ENCODE data around the gene SLC37A4. TPM values are rescaled to one million over a fixed set of nuclear protein-coding genes. Genes with fewer than 3 reads are reported as not detected.
"Not testable (repeated sequence)": the region's sequence is repeated elsewhere in the genome, so short reads cannot be mapped to it uniquely, and the experiment has no call there.

Gene SLC37A4
- total RNA-seq, 1 donor from 2014 or later = 16.0 TPM

DNA sequence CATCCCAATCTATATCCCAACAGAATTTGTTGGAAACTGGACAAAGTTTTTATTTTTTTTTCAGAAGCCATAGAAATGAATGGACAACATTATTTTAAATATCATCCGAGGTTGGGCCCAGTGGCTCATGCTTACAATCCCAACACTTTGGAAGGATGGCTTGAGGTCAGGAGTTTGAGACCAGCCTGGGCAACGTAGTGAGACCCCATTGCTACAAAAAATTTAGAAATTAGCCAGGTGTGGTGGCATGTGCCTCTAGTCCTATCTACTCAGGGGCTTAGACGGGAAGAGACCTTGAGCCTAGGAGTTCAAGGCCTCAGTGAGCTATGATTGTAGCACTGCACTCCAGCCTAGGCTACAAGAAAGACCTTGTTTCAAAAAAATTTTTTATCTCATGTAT, 4.1 kb upstream of the SLC37A4 start:
- Histone ChIP-seq H3K27me3 (no peaks in the 10 kb centered on the region), H3K4me3 (no peak overlapping the region), H3K27ac (no peak overlapping the region), H3K36me3 (no peaks in the 10 kb centered on the region), H3K4me1 (peaks cover 7% of the 10 kb centered on the region), H3K9me3 (no peaks in the 10 kb centered on the region)
- DNase-seq (ENCODE audit: extremely low spot score in 2 of 2) = no peak
- intact Hi-C loops (cut with DNase I) = no loop called here
- TF ChIP-seq POLR2A (IDR thresholded peaks at IDR 0.05) (no peak), POLR2AphosphoS5 (IDR thresholded peaks at IDR 0.05; ENCODE audit: insufficient read depth in 1 of 2, low read depth in 1 of 2) (no peak)
- TF ChIP-seq, protein P1, sequence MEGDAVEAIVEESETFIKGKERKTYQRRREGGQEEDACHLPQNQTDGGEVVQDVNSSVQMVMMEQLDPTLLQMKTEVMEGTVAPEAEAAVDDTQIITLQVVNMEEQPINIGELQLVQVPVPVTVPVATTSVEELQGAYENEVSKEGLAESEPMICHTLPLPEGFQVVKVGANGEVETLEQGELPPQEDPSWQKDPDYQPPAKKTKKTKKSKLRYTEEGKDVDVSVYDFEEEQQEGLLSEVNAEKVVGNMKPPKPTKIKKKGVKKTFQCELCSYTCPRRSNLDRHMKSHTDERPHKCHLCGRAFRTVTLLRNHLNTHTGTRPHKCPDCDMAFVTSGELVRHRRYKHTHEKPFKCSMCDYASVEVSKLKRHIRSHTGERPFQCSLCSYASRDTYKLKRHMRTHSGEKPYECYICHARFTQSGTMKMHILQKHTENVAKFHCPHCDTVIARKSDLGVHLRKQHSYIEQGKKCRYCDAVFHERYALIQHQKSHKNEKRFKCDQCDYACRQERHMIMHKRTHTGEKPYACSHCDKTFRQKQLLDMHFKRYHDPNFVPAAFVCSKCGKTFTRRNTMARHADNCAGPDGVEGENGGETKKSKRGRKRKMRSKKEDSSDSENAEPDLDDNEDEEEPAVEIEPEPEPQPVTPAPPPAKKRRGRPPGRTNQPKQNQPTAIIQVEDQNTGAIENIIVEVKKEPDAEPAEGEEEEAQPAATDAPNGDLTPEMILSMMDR (IDR thresholded peaks at IDR 0.05) = no peak

- H3K9me3 ChIP-seq; H3K36me3 ChIP-seq; H3K27me3 ChIP-seq; intact Hi-C loops (cut with DNase I); H3K27ac ChIP-seq; DNase-seq (ENCODE audit: extremely low spot score in 2 of 2); H3K4me3 ChIP-seq: not testable (repeated sequence)
- H3K4me1 ChIP-seq = peaks cover 21% of the 10 kb centered on the region
Measured at GRCh38 chr11:119033421-119033820, 2.7 kb upstream of the SLC37A4 start.

GRCh38 chr11:119031912-119032280, 1.2 kb upstream of the SLC37A4 start:
- DNase-seq (ENCODE audit: extremely low spot score in 2 of 2) = no peak
- no peak overlapping the region for H3K27ac ChIP-seq
- TF ChIP-seq POLR2AphosphoS5 (IDR thresholded peaks at IDR 0.05; ENCODE audit: insufficient read depth in 1 of 2, low read depth in 1 of 2) (no peak), POLR2A (IDR thresholded peaks at IDR 0.05) (no peak)
- TF ChIP-seq, protein P1 (IDR thresholded peaks at IDR 0.05) = no peak
- peaks cover 0 to 7% of the 10 kb centered on the region in 2 donors for H3K36me3 ChIP-seq
- intact Hi-C loops (cut with DNase I) = no loop called here
- H3K4me1 ChIP-seq = peaks cover 25% of the 10 kb centered on the region
- no peak overlapping the region for H3K4me3 ChIP-seq
- no peaks in the 10 kb centered on the region for H3K9me3 ChIP-seq
- no peaks in the 10 kb centered on the region for H3K27me3 ChIP-seq

GRCh38 chr11:119030029-119030328, 698 bp downstream of the SLC37A4 start:
- DNase-seq (ENCODE audit: extremely low spot score in 2 of 2) = no peak
- Histone ChIP-seq H3K4me3 (peak overlapping the region; percentile 74 to 92), H3K9me3 (no peaks in the 10 kb centered on the region), H3K36me3 (peaks cover 0 to 14% of the 10 kb centered on the region in 2 donors), H3K27me3 (no peaks in the 10 kb centered on the region), H3K4me1 (peaks cover 25% of the 10 kb centered on the region), H3K27ac (peak overlapping the region; percentile 90)
- TF ChIP-seq, protein P1 (IDR thresholded peaks at IDR 0.05) = no peak
- TF ChIP-seq POLR2A (IDR thresholded peaks at IDR 0.05) (no peak), POLR2AphosphoS5 (IDR thresholded peaks at IDR 0.05; ENCODE audit: insufficient read depth in 1 of 2, low read depth in 1 of 2) (no peak)
- intact Hi-C loops (cut with DNase I) = no loop called here

DNA sequence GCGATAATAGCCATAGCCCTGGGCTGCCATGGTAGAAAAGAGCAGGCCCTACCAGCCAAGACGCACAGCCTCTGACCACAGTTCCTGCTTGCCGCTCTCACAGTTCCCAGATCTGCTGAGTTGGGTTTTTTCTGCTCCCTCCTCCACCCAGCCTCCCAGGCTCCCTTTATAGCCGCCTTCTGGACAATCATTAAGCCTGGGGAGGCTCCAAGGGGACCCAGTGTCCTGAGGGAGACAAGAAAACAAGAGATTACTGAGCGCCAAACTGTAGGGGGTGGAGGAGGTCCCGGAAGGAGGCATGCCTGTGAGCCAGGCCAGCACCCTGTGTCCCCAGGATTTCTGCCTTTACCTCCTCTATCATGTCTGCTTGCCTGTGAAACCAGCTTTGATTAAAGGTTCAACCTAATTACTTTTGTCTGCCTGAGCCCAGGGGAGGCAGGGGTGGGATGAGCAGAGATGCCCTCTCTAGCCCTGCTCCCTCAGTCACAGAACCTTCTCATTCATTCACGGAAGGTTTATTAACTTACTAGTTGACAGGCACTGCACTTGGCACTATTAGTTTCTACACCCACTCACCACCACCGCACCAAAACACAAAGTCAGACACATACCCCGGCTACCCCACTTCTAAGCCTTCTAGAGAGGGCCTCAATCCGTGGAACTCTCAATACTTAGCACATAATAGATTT, 1.2 kb downstream of the SLC37A4 start:
- Histone ChIP-seq H3K4me1 (peaks cover 25% of the 10 kb centered on the region), H3K4me3 (peak overlapping the region; percentile 74 to 92), H3K27ac (peak overlapping the region; percentile 90), H3K36me3 (peaks cover 0 to 19% of the 10 kb centered on the region in 2 donors), H3K9me3 (no peaks in the 10 kb centered on the region), H3K27me3 (no peaks in the 10 kb centered on the region)
- DNase-seq (ENCODE audit: extremely low spot score in 2 of 2) = no peak
- intact Hi-C loops (cut with DNase I) = no loop called here
- TF ChIP-seq, protein P1 (IDR thresholded peaks at IDR 0.05) = no peak
- TF ChIP-seq POLR2A (IDR thresholded peaks at IDR 0.05) = no peak
- no peak for TF ChIP-seq POLR2AphosphoS5 (IDR thresholded peaks at IDR 0.05; ENCODE audit: insufficient read depth in 1 of 2, low read depth in 1 of 2)
